Astrocyte (in vitro differentiated cells and primary cell): ENCODE results near the gene GTF2IRD1. TPM values are rescaled to one million over a fixed set of nuclear protein-coding genes. Genes with fewer than 3 reads are reported as not detected.

ENCODE experiments used
- DNase-seq: peaks from one replicate; pipeline ENCODE4 v3.0.0-alpha.2; 2010; ENCODE audit warnings: low read depth
- FAIRE-seq: peaks from 2 replicates; lab custom pipeline; 2011; peaks lifted over from hg19 to GRCh38; lab: Jason Lieb, UNC
- H2AFZ ChIP-seq: 2 replicates; pipeline ENCODE4 v1.6.0; 2012; ENCODE audit warnings: low read depth, low read length, inconsistent platforms
- H3K27ac ChIP-seq: 2 replicates; pipeline ENCODE4 v1.5.1; 2011; ENCODE audit warnings: low read depth, low read length, inconsistent platforms
- H3K27me3 ChIP-seq: 2 replicates; pipeline ENCODE4 v1.6.0; 2011; ENCODE audit warnings: low read length, inconsistent platforms; ENCODE audit not compliant: insufficient read depth
- H3K36me3 ChIP-seq: 2 replicates; pipeline ENCODE4 v1.5.1; 2011; ENCODE audit warnings: low read length, inconsistent platforms; ENCODE audit not compliant: insufficient read depth
- H3K4me1 ChIP-seq: 2 replicates; pipeline ENCODE4 v1.5.1; 2011; ENCODE audit warnings: low read length, inconsistent platforms; ENCODE audit not compliant: insufficient read depth
- H3K4me2 ChIP-seq: 2 replicates; pipeline ENCODE4 v1.6.0; 2012; ENCODE audit warnings: low read length, inconsistent platforms
- H3K4me3 ChIP-seq: 2 replicates; pipeline ENCODE4 v1.5.1; 2011; ENCODE audit warnings: low read depth, mild to moderate bottlenecking, low read length, inconsistent platforms; ENCODE audit not compliant: insufficient read depth
- H3K79me2 ChIP-seq: 2 replicates; pipeline ENCODE4 v1.6.0; 2012; ENCODE audit warnings: mild to moderate bottlenecking, low read length, inconsistent platforms; ENCODE audit not compliant: insufficient read depth
- H3K9ac ChIP-seq: 2 replicates; pipeline ENCODE4 v1.6.0; 2012; ENCODE audit warnings: mild to moderate bottlenecking, low read length, inconsistent platforms
- H3K9me3 ChIP-seq: 2 replicates; pipeline ENCODE4 v1.5.1; 2012; ENCODE audit warnings: low read depth, mild to moderate bottlenecking, low read length, inconsistent platforms; ENCODE audit not compliant: insufficient read depth
- H4K20me1 ChIP-seq: 2 replicates; pipeline ENCODE4 v1.6.0; 2012; ENCODE audit warnings: low read length, inconsistent platforms; ENCODE audit not compliant: insufficient read depth
- H3K27ac Mint-ChIP-seq: one replicate; pipeline ENCODE4 v1.8.0; 2021; ENCODE audit warnings: mild to moderate bottlenecking, mixed read lengths; ENCODE audit not compliant: unreplicated experiment
- H3K27me3 Mint-ChIP-seq: one replicate; pipeline ENCODE4 v1.8.0; 2021; ENCODE audit warnings: low read depth, mixed read lengths; ENCODE audit not compliant: unreplicated experiment
- H3K36me3 Mint-ChIP-seq: one replicate; pipeline ENCODE4 v1.8.0; 2021; ENCODE audit warnings: low read depth, mixed read lengths; ENCODE audit not compliant: unreplicated experiment
- H3K4me1 Mint-ChIP-seq: one replicate; pipeline ENCODE4 v1.8.0; 2021; ENCODE audit warnings: low read depth, mixed read lengths; ENCODE audit not compliant: unreplicated experiment
- H3K4me3 Mint-ChIP-seq: one replicate; pipeline ENCODE4 v1.8.0; 2021; ENCODE audit warnings: mild to moderate bottlenecking, moderate library complexity, mixed read lengths; ENCODE audit not compliant: unreplicated experiment
- H3K9me3 Mint-ChIP-seq: one replicate; pipeline ENCODE4 v1.8.0; 2021; ENCODE audit warnings: mild to moderate bottlenecking, mixed read lengths; ENCODE audit not compliant: unreplicated experiment
- EZH2 ChIP-seq: IDR thresholded peaks from 2 replicates; pipeline ENCODE4 v1.6.1; 2012; ENCODE audit warnings: mild to moderate bottlenecking, low read length, inconsistent platforms; ENCODE audit not compliant: insufficient read depth
- total RNA-seq: library from RNA; stranded (reverse); gene quantifications from 2 replicates; pipeline ENCODE4 v1.2.1, GENCODE V29; 2021
- TF ChIP-seq, protein P1 (sequence below): IDR thresholded peaks from 2 replicates; pipeline ENCODE4 v1.5.1; 2011; ENCODE audit warnings: low read depth, mild to moderate bottlenecking, inconsistent platforms, low read length, moderate library complexity; ENCODE audit not compliant: insufficient read depth

Gene GTF2IRD1
- total RNA-seq, 1 donor from 2014 or later: 19.3 TPM

DNA sequence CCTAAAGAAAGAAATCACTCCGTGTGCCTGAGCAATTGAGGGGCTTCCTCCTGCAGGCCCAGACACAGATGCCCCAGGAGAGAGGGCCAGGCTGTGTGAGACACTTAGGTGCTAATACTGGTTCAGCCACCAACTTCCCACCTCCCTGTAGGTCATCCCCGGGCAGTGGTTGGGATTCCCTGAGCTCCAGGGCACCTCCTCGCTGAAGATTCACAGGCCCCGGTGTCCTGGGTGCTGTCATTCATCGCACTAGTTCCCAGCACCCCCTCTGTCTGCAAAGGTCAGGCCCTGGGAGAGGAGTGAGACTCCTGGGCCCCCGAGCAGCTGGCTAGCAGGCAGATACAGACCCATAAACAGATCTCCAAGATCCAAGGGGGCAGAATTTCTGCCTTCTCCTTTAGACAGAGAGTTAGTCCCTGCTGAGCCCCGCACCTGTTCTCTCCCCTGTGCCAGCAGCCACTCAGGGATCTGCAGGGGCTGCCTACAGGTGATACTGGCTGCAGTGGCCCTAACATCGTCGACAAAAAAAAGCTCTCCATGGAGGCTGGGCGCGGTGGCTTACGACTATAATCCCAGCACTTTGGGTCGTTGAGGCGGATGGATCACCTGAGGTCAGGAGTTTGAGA is 165.6 kb downstream of the GTF2IRD1 start:
- no peaks in the 10 kb centered on the region for H3K4me1 ChIP-seq
- no peak for DNase-seq
- H3K9ac ChIP-seq: no peak overlapping the region
- H3K4me1 Mint-ChIP-seq: peaks cover 7% of the 10 kb centered on the region
- no peaks in the 10 kb centered on the region for H3K9me3 Mint-ChIP-seq
- no peaks in the 10 kb centered on the region for H3K36me3 ChIP-seq
- H3K27me3 ChIP-seq: no peaks in the 10 kb centered on the region
- no peak overlapping the region for H3K27ac ChIP-seq
- no peaks in the 10 kb centered on the region for H3K9me3 ChIP-seq
- peaks cover 3% of the 10 kb centered on the region for H3K27me3 Mint-ChIP-seq
- no peak overlapping the region for H3K4me2 ChIP-seq
- no peak for FAIRE-seq
- no peak overlapping the region for H3K4me3 ChIP-seq
- H3K4me3 Mint-ChIP-seq: no peak overlapping the region
- H4K20me1 ChIP-seq: no peaks in the 10 kb centered on the region
- TF ChIP-seq, protein P1, sequence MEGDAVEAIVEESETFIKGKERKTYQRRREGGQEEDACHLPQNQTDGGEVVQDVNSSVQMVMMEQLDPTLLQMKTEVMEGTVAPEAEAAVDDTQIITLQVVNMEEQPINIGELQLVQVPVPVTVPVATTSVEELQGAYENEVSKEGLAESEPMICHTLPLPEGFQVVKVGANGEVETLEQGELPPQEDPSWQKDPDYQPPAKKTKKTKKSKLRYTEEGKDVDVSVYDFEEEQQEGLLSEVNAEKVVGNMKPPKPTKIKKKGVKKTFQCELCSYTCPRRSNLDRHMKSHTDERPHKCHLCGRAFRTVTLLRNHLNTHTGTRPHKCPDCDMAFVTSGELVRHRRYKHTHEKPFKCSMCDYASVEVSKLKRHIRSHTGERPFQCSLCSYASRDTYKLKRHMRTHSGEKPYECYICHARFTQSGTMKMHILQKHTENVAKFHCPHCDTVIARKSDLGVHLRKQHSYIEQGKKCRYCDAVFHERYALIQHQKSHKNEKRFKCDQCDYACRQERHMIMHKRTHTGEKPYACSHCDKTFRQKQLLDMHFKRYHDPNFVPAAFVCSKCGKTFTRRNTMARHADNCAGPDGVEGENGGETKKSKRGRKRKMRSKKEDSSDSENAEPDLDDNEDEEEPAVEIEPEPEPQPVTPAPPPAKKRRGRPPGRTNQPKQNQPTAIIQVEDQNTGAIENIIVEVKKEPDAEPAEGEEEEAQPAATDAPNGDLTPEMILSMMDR: no peak
- no peak overlapping the region for H2AFZ ChIP-seq
- H3K27ac Mint-ChIP-seq: no peak overlapping the region
- H3K79me2 ChIP-seq: no peaks in the 10 kb centered on the region
- no peaks in the 10 kb centered on the region for H3K36me3 Mint-ChIP-seq

DNA sequence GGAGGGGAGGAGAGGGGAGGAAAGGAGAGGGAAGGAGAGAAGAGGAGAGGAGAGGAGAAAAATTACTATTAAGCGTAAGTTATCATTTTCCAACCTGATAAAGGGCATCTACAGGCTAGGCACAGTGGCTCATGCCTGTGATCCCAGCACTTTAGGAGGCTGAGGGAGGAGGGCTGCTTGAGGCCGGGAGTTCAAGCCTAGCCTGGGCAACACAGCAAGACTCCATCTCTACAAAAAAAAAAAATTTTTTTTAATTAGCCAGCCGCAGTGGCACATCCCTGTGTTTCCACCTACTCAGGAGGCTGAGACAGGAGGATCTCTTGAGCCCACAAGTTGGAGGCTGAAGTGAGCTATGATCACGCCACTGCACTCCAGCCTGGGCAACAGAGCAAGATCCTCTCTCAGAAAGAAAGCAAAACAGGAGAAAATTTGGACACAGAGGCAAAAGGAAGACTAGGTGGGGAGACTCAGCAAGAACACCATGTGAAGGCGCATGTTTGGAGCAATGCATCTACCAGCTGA is 168.6 kb downstream of the GTF2IRD1 start:
- no peak overlapping the region for H3K27ac Mint-ChIP-seq
- no peak for FAIRE-seq
- TF ChIP-seq, protein P1: no peak
- TF ChIP-seq EZH2: no peak
- Histone ChIP-seq H3K27ac (no peak overlapping the region), H3K4me1 (no peaks in the 10 kb centered on the region), H3K79me2 (no peaks in the 10 kb centered on the region), H3K9me3 (no peaks in the 10 kb centered on the region), H3K4me3 (no peak overlapping the region), H3K4me2 (no peak overlapping the region), H3K36me3 (no peaks in the 10 kb centered on the region), H2AFZ (no peak overlapping the region), H3K9ac (no peak overlapping the region), H3K27me3 (no peaks in the 10 kb centered on the region), H4K20me1 (no peaks in the 10 kb centered on the region)
- DNase-seq: no peak
- H3K4me3 Mint-ChIP-seq: no peak overlapping the region
- no peaks in the 10 kb centered on the region for H3K36me3 Mint-ChIP-seq
- peaks cover 4% of the 10 kb centered on the region for H3K4me1 Mint-ChIP-seq
- no peaks in the 10 kb centered on the region for H3K9me3 Mint-ChIP-seq
- peaks cover 3% of the 10 kb centered on the region for H3K27me3 Mint-ChIP-seq

GRCh38 chr7:74623135-74623534 is 169.4 kb downstream of the GTF2IRD1 start:
- TF ChIP-seq EZH2: no peak
- TF ChIP-seq, protein P1: no peak
- Mint-ChIP-seq H3K36me3 (no peaks in the 10 kb centered on the region), H3K9me3 (no peaks in the 10 kb centered on the region), H3K27ac (no peak overlapping the region), H3K4me3 (no peak overlapping the region), H3K4me1 (peaks cover 4% of the 10 kb centered on the region), H3K27me3 (peaks cover 3% of the 10 kb centered on the region)
- Histone ChIP-seq H3K27me3 (no peaks in the 10 kb centered on the region), H3K4me1 (no peaks in the 10 kb centered on the region), H3K79me2 (no peaks in the 10 kb centered on the region), H3K9me3 (no peaks in the 10 kb centered on the region), H3K9ac (no peak overlapping the region), H4K20me1 (no peaks in the 10 kb centered on the region), H2AFZ (no peak overlapping the region), H3K4me3 (no peak overlapping the region), H3K4me2 (no peak overlapping the region), H3K36me3 (no peaks in the 10 kb centered on the region), H3K27ac (no peak overlapping the region)
- FAIRE-seq: no peak
- DNase-seq: no peak
